GM19025 (cell line): ENCODE measurements around the gene VPS11.

Experiments used
- ATAC-seq: cut with Tn5 transposase; IDR thresholded peaks from one replicate; pipeline ENCODE4 v1.9.1; 2021; ENCODE audit warnings: mild to moderate bottlenecking, low read depth, moderate library complexity; ENCODE audit not compliant: unreplicated experiment

VPS11 gene

DNA sequence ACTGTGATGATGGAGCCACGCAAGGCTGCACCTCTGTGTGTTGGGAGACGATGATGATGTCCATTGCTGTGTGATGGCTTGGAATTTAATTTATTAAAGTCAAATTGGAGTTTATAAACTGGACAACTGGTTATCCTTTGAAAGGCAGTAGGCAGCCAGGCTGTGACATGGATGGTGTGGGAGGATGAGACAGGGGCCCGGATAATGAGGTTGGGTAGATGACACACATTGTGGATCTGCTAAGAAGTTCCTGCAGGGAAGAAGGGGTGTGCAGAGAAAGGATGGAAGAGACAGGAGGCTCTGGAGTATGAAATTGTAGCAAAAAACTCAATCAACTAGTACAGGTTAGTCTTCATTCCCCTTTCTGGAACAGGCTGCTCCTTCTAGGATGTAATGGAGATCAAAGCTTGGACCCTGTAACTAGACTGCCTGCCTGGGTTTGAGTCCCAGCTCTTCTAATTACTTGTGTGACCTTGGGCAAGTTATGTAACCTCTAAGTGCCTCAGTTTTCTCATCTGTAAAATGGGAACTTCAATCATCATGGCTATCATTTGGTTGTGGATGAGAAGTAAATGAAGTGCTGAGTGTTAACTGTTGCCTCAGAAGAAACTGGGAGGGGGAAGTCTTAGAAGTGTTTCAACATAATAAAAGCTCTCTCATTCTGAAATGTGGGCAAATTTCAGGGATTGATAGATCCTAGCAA lies 49.5 kb downstream of the VPS11 start:
- no peak for ATAC-seq

DNA sequence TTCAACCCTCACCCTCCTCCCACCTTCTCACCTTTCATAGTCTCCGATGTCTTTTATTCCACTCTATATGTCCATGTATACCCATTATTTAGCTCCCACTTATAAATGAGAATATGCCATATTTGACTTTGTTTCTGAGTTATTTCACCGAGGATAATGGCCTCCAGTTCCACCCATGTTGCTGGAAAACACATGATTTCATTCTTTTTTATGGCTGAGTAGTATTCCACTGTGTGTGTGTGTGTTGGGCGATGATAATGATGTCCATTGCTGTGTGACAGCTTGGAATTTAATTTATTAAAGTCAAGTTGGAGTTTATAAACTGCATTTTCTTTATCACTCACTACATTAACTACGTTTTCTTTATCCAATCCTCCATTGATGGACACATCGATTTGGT lies 50.6 kb downstream of the VPS11 start:
- ATAC-seq = no peak

DNA sequence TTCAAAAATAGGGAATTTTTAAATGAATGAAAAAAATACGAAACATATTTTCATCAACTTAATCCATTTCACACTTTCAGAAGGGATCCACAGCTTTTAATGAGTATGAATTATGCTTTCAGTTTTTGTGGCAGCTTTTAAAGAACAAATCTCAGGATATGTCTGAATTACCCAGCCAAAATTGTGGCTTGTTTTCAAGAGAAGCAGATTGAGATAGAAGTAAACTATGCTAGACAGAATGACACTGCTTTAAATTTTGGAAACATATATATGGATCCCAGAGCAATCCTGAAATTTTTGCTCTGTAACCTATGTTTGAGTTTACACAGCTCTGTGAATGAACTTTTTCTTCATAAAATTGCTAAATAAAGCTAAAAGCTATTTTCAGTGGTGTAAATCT lies 51.3 kb downstream of the VPS11 start:
- no peak for ATAC-seq

DNA sequence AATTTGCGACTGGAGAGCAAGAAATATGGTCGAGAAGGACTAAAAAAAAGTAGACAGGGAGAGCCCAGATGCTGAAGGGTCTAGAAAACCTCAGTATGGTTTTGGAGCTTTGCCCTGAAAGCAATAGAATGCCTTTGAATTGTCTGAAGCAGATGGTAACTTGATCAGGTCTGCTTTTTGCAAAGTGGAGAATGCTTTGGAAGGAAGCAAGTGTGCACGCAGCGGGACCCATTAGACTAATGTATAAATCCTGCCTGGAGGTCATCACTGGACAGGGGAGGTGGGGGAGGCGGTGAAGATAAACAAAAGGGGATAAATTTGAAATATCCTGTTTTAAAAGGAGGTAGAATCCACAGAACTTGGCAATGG lies 53.0 kb downstream of the VPS11 start:
- no peak for ATAC-seq

DNA sequence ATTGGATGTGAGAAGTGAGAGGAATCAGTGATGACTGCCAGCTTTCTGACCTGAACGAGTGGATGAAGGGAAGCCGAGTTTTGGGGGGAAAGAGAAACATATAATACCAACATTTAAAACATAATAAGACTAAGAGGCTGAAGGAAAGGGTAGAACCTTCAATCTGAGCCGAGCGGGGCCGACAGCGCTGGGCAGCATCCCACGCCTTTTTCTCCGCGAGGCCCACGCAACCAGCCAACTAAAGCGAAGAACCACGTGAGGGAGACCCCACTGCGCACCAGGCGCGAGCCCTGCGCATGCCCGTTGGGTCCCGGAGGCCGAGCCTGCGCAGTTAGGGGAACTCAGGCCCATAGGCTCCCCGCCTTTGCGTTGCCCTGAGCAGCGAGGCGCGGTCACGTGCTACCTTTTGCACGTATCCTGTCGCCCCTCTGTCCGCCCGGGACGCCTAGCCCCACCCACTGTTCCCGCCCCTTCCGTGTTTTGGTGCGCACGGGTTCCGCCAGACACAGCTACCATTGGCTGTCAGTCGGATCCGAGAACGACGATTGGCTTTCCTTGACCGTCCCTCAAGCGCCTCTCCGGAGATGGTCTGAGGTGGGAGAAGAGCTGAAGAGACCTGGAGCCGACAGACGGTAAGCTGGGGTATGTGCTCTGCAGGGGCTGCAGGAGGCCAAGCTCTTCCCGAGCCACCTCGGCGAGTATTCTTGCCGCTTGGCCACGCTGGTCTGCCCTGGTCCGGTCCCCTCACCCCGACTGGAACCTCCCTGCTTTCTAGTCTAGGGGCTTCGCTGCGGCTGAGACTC lies 53.6 kb downstream of the VPS11 start, which contains the start of gene HINFP:
Gene HINFP, plus strand, starts transcription at position 573 of the 803 bp plus-strand sequence. CDS start 5,365 bp downstream, outside the sequence.
- ATAC-seq = peak; percentile 96

DNA sequence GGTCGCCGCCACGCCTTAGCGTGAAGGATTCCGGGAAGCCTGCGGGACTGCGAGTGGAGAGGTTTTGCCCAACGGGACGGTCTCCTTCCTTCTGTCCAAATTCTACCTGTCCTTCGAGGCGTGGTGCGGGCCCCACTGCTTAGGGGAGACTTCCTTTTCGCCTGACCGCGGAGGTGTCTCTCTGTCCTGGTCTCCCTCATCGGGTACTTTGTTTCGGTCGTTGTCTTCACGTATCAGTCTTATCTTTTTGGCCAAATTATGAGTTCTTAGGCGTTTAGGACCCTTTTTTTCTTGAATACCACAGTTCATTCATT lies 54.1 kb downstream of the VPS11 start:
- no peak for ATAC-seq

DNA sequence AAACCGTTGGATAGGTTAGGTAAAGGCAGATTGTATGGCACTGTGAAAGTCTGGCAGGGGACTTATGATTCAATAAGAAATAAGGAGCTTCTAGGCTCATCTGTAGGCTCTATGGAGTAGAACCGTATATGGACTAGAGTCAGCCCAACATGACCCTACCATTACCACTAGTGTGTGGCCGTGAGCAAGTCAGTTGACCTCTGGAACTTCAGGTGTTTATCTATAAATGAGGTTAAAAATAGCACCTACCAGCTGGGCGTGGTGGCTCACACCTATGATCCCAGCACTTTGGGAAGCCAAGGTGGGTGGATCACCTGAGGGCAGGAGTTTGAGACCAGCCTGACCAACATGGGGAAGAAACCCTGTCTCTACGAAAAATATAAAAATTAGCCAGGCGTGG lies 58.2 kb downstream of the VPS11 start:
- ATAC-seq = no peak

DNA sequence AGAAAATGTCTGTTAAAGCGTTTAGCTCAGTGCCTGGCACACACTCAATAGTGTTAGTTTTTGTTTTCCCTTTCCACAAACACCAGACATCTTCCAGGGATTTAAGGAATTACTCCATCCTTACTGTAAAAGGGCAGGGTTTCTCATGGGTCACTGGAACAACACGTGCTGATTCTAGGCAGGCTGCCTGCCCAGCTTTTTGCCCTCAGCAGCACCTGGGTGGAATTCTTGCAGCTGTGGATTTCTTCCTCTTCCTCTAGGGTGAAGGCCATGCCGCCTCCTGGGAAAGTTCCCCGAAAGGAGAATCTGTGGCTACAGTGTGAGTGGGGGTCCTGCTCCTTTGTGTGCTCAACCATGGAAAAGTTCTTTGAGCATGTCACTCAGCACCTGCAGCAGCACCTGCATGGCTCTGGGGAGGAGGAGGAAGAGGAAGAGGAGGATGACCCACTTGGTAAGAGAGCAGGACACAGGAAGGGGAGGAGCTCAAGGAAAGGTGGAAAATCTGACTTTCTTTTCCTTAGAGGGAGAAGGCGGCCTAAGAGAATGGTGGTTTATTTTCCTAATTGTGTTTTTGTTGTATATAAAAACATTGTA lies 59.2 kb downstream of the VPS11 start:
- ATAC-seq = no peak

DNA sequence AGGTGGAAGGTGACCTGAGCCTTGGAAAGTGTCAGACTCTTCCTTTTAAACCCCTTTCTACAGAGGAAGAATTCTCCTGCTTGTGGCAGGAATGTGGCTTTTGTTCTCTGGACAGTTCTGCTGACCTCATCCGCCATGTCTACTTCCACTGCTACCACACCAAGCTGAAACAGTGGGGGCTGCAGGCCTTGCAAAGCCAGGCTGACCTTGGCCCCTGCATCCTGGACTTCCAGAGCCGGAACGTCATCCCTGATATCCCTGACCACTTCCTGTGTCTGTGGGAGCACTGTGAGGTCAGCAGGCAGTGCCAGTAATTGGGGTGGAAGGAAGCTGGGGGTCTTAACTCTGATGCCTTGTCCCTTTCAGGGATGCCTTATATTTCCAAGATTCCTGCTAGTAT lies 63.0 kb downstream of the VPS11 start:
- no peak for ATAC-seq
